Activated B cell treated with CpG ODN at 0.5 μM for 24 hours (primary cell): ENCODE data around the gene KCTD3. TPM values are rescaled to one million over a fixed set of nuclear protein-coding genes. Genes with fewer than 3 reads are reported as not detected.
A peak's percentile ranks its signal among the peaks of the same experiment; 100 is the strongest.

Experiments used
- ATAC-seq: fragments of 200-7000 bp; cut with Tn5 transposase; one replicate; pipeline ENCODE4 v1.10.0; 2021; ENCODE audit warnings: low read depth, mild to moderate bottlenecking, moderate library complexity
- CTCF ChIA-PET: fragments of 350-600 bp; sonication (Branson Sonifier 250); formaldehyde crosslinking; loops from one replicate; lab custom pipeline; 2021; ENCODE audit warnings: antibody characterized with exemption; lab: Charles Lee
- POLR2A ChIA-PET: fragments of 350-600 bp; sonication (Branson Sonifier 250); formaldehyde crosslinking; loops from one replicate; lab custom pipeline; 2021; ENCODE audit warnings: antibody characterized with exemption; lab: Charles Lee
- DNase-seq: peaks from one replicate; pipeline ENCODE4 v3.0.0; 2022
- H3K27ac Mint-ChIP-seq: one replicate; pipeline ENCODE4 v1.8.0; 2020; ENCODE audit warnings: mixed read lengths
- H3K27me3 Mint-ChIP-seq: one replicate; pipeline ENCODE4 v1.8.0; 2021; ENCODE audit warnings: mixed read lengths
- H3K36me3 Mint-ChIP-seq: one replicate; pipeline ENCODE4 v1.8.0; 2021; ENCODE audit warnings: low read depth, mixed read lengths
- H3K4me1 Mint-ChIP-seq: one replicate; pipeline ENCODE4 v1.8.0; 2021; ENCODE audit warnings: mixed read lengths
- H3K4me3 Mint-ChIP-seq: one replicate; pipeline ENCODE4 v1.8.0; 2020; ENCODE audit warnings: mild to moderate bottlenecking, mixed read lengths
- H3K9me3 Mint-ChIP-seq: one replicate; pipeline ENCODE4 v1.8.0; 2020; ENCODE audit warnings: mixed read lengths
- intact Hi-C: fragments of 100-400 bp; cut with micrococcal nuclease; formaldehyde crosslinking; loops from one replicate; pipeline ENCODE4 v1.15.1; 2024
- total RNA-seq: library from RNA; stranded (reverse); gene quantifications from 2 replicates; pipeline ENCODE4 v1.2.3, GENCODE V29; 2022
- TF ChIP-seq, protein P1 (sequence below): fragments of 200-600 bp; IDR thresholded peaks from one replicate; pipeline ENCODE4 v1.8.0; 2022; ENCODE audit warnings: antibody characterized with exemption, mild to moderate bottlenecking

The KCTD3 gene
- total RNA-seq, 1 donor from 2014 or later: 5.8 TPM

DNA sequence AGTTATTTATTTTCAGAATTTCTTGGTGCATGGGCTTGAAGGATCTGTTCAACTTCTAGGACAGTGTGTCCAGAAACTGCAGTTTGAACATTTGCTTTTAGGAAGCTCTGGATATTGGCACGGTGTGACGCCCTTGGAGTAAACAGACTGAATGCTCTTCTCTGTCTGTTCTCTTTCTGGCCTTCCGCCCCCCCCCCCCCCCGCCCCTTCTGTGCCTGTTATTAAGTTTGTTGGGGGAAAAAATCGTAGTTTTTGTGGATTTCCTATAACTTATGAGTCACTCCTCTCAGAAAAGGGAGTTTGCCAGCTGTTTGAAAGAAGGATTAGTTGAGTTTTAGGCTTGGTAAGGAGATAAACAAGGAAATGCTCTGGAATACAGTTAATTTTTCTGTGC lies 1.2 kb downstream of the KCTD3 start:
- peaks cover 27% of the 10 kb centered on the region for H3K4me1 Mint-ChIP-seq
- ATAC-seq: no peak

DNA sequence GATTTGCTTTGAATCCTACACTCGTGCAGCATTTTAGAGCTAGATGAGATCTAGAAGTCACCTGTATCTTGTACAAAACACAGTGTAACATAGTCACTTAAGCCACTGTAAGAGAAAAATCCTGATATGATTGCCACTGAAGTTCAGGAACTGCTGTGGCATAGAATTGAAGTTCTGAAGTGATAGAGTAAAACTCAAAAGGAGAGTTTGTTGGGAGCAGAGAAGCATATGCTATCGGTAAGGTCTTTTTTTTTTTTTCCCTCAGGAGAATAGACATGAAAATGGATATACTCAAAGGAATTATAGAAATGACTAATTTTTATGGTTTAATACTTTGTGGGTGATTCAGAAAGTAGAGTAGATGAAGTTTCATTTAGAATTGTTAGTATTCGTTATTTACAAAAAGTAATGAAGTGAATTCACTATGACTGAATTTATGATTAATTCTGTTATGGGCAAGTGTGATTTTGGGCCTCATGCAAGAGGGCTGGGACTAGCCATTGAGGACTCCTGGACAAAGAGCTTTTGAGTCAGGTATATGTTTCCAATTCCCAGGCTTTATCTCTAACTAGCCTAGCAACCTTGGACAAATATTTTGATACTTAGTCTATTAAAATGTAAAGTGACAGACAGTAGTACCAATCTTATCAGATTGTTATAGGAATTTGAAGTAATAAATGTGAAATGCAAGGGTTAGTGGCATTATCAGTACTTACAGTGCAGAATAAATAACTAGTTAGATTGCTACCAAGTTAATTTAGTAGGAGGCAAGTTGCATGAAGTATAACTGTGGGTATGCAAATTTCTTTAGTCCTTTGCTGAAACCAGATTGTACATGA lies 3.1 kb downstream of the KCTD3 start:
- H3K4me1 Mint-ChIP-seq: peaks cover 27% of the 10 kb centered on the region
- TF ChIP-seq, protein P1, sequence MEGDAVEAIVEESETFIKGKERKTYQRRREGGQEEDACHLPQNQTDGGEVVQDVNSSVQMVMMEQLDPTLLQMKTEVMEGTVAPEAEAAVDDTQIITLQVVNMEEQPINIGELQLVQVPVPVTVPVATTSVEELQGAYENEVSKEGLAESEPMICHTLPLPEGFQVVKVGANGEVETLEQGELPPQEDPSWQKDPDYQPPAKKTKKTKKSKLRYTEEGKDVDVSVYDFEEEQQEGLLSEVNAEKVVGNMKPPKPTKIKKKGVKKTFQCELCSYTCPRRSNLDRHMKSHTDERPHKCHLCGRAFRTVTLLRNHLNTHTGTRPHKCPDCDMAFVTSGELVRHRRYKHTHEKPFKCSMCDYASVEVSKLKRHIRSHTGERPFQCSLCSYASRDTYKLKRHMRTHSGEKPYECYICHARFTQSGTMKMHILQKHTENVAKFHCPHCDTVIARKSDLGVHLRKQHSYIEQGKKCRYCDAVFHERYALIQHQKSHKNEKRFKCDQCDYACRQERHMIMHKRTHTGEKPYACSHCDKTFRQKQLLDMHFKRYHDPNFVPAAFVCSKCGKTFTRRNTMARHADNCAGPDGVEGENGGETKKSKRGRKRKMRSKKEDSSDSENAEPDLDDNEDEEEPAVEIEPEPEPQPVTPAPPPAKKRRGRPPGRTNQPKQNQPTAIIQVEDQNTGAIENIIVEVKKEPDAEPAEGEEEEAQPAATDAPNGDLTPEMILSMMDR: no peak
- H3K4me3 Mint-ChIP-seq: no peak overlapping the region
- H3K27ac Mint-ChIP-seq: no peak overlapping the region
- DNase-seq: no peak
- ChIA-PET CTCF (no interaction called here), POLR2A (no interaction called here)
- H3K36me3 Mint-ChIP-seq: peaks cover 4% of the 10 kb centered on the region
- no peaks in the 10 kb centered on the region for H3K9me3 Mint-ChIP-seq
- no peak for ATAC-seq
- intact Hi-C loops: no loop called here
- H3K27me3 Mint-ChIP-seq: peaks cover 8% of the 10 kb centered on the region

More for the DNA sequence above, 1.2 kb downstream of the KCTD3 start:
- H3K4me3 Mint-ChIP-seq: peak overlapping the region; percentile 91
- H3K9me3 Mint-ChIP-seq: no peaks in the 10 kb centered on the region
- H3K36me3 Mint-ChIP-seq: peaks cover 4% of the 10 kb centered on the region
- ChIA-PET POLR2A (no interaction called here), CTCF (no interaction called here)
- H3K27me3 Mint-ChIP-seq: peaks cover 8% of the 10 kb centered on the region
- no peak for DNase-seq
- H3K27ac Mint-ChIP-seq: peak overlapping the region; percentile 0
- intact Hi-C loops: no loop called here
- TF ChIP-seq, protein P1: no peak

DNA sequence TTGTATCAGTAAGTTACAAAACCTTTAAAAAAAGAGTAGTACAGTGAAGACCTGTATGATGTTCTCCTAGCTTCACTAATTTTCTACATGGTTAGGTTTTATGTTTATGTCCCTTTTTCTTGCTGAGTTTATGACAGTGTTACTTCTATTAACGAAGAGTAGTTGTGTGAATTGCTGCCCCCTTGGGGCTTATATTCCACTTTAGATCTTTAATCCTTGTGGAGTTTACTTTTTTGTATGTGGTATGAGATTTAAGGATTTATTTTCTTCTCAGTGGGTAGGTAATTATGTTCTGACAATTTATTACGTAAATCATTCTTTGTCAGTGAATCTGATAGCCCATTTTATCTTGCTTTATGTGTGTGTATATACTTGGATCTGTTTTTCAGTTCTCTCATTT lies 14.8 kb downstream of the KCTD3 start:
- POLR2A ChIA-PET: no interaction called here
- Mint-ChIP-seq H3K36me3 (peaks cover 24% of the 10 kb centered on the region), H3K4me3 (no peak overlapping the region), H3K9me3 (peaks cover 8% of the 10 kb centered on the region), H3K27me3 (no peaks in the 10 kb centered on the region), H3K4me1 (no peaks in the 10 kb centered on the region), H3K27ac (no peak overlapping the region)
- DNase-seq: no peak
- CTCF ChIA-PET: no interaction called here
- ATAC-seq: no peak
- intact Hi-C loops: no loop called here
- TF ChIP-seq, protein P1: no peak

DNA sequence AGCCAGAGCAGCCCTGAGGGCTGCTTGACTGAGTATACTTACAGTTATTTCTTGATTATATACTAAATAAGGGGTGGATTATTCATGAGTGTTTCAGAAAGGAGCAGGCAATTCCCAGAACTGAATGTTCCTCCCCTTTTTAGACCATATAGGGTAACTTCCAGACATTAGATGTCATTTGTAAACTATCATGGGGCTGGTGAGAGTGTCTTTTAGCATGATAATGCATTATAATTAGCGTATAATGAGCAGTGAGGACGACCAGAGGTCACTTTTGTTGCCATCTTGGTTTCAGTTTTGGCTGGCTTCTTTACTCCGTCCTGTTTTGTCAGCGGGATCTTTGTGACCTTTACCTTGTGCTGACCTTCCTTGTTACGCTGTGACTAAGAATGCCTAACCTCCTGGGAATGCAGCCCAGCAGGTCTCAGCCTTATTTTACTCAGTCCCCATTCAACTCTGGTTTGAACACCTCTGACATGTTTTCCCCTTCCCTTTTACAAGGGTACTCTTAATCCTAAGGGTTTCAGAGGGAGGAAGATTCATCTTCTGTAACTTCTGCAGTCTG lies 16.2 kb downstream of the KCTD3 start:
- Mint-ChIP-seq H3K36me3 (peaks cover 22% of the 10 kb centered on the region), H3K4me1 (no peaks in the 10 kb centered on the region), H3K4me3 (no peak overlapping the region), H3K27ac (no peak overlapping the region), H3K9me3 (peaks cover 8% of the 10 kb centered on the region), H3K27me3 (no peaks in the 10 kb centered on the region)
- DNase-seq (no peak), ATAC-seq (no peak)
- TF ChIP-seq, protein P1: no peak
- ChIA-PET CTCF (no interaction called here), POLR2A (no interaction called here)
- intact Hi-C loops: no loop called here

DNA sequence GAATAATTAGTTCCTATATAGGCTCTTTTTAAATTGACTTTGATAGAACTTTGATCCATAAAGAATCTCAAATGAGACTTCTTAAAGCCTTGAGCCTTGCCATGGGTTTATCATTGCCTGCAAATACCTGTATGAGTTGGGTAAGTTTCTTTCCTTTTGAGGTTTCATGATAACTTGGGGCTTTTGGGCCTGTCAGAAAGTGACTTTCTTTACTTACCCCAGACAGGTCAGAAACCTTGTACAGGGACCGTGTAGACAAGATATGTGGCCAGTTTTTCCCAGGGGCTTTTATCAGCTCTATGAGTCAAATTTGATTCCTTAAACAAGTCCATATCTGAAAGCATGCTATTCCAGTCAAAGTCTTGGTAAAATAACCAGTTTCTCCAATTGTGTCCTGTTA lies 17.3 kb downstream of the KCTD3 start:
- DNase-seq: no peak
- ChIA-PET CTCF (no interaction called here), POLR2A (no interaction called here)
- Mint-ChIP-seq H3K9me3 (peaks cover 8% of the 10 kb centered on the region), H3K27me3 (no peaks in the 10 kb centered on the region), H3K27ac (no peak overlapping the region), H3K4me1 (no peaks in the 10 kb centered on the region), H3K4me3 (no peak overlapping the region), H3K36me3 (peaks cover 17% of the 10 kb centered on the region)
- no peak for ATAC-seq
- TF ChIP-seq, protein P1: no peak
- intact Hi-C loops: no loop called here
